ENCODE results near the gene ZBED6. TPM values are rescaled to one million over a fixed set of nuclear protein-coding genes. Genes with fewer than 3 reads are reported as not detected.
"Not testable (repeated sequence)": the region's sequence is repeated elsewhere in the genome, so short reads cannot be mapped to it uniquely, and the experiment has no call there.

Gene ZBED6
- total RNA-seq, 1 donor from 2014 or later = 60.4 TPM

DNA sequence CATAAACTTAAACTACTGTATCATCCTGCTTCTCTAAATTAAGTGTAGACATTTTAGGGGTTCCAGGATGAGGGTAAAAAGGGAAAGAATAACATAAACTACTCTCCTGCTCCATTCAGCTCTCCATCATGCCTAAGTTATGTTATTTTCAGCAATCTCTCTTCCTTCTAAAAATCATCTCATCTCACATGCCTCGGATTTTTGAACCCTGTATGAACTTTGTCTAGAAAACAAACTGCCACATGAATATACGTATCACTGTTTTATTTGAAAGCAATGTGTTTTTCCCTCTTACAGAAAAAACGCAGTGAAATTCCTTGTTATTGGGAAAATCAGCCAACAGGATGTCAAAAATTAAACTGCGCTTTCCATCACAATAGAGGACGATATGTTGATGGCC is 32.6 kb downstream of the ZBED6 start:
- H3K36me3 Mint-ChIP-seq = peaks cover 36% of the 10 kb centered on the region
- no peaks in the 10 kb centered on the region for H3K9me3 Mint-ChIP-seq
- H3K27ac Mint-ChIP-seq = peak overlapping the region; percentile 78
- peaks cover 41% of the 10 kb centered on the region for H3K4me1 Mint-ChIP-seq
- DNase-seq (ENCODE audit: low spot score in 2 of 2, unreplicated experiment in 2 of 2) = no peak
- no peaks in the 10 kb centered on the region for H3K27me3 Mint-ChIP-seq (ENCODE audit: low read depth)
- peak overlapping the region; percentile 0 for H3K4me3 Mint-ChIP-seq
- TF ChIP-seq, protein P1, sequence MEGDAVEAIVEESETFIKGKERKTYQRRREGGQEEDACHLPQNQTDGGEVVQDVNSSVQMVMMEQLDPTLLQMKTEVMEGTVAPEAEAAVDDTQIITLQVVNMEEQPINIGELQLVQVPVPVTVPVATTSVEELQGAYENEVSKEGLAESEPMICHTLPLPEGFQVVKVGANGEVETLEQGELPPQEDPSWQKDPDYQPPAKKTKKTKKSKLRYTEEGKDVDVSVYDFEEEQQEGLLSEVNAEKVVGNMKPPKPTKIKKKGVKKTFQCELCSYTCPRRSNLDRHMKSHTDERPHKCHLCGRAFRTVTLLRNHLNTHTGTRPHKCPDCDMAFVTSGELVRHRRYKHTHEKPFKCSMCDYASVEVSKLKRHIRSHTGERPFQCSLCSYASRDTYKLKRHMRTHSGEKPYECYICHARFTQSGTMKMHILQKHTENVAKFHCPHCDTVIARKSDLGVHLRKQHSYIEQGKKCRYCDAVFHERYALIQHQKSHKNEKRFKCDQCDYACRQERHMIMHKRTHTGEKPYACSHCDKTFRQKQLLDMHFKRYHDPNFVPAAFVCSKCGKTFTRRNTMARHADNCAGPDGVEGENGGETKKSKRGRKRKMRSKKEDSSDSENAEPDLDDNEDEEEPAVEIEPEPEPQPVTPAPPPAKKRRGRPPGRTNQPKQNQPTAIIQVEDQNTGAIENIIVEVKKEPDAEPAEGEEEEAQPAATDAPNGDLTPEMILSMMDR (IDR thresholded peaks at IDR 0.05; ENCODE audit: unreplicated experiment) = no peak

DNA sequence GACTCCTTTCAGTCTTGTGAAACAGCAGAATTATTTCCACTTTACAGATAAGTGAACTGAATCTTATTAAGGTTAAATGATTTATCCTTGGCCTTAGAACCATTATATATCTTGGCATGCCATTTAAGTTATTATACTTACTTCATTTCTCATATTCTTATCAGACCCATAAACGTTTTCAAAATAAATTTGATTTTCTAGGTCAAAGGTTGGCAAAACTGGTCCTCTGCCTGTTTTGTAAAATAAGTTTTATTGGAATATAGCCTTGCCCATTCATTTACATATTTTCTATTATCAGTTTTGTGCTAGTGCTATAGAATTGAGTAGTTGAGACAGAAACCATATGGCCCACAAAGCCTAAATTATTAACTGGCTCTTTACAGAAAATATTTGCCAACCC is 33.1 kb downstream of the ZBED6 start:
- no peaks in the 10 kb centered on the region for H3K27me3 Mint-ChIP-seq (ENCODE audit: low read depth)
- no peak for DNase-seq (ENCODE audit: low spot score in 2 of 2, unreplicated experiment in 2 of 2)
- TF ChIP-seq, protein P1 (IDR thresholded peaks at IDR 0.05; ENCODE audit: unreplicated experiment) = no peak
- peaks cover 37% of the 10 kb centered on the region for H3K36me3 Mint-ChIP-seq
- peak overlapping the region; percentile 78 for H3K27ac Mint-ChIP-seq
- H3K4me1 Mint-ChIP-seq = peaks cover 41% of the 10 kb centered on the region
- H3K4me3 Mint-ChIP-seq = no peak overlapping the region
- H3K9me3 Mint-ChIP-seq = no peaks in the 10 kb centered on the region

DNA sequence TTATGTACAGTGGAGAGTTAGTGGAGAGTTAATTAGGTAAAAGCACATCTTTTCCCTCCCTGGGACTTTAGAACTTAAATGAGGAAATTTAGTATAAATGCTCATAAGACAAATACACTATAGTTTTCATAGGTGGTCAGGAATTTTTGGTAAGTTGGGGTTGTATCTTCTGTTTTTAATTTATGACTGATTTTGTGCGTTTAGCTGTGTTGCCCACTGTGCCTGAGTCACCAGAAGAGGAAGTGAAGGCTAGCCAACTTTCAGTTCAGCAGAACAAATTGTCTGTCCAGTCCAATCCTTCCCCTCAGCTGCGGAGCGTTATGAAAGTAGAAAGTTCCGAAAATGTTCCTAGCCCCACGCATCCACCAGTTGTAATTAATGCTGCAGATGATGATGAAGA is 33.8 kb downstream of the ZBED6 start:
- H3K9me3 Mint-ChIP-seq; DNase-seq (ENCODE audit: low spot score in 2 of 2, unreplicated experiment in 2 of 2); H3K4me3 Mint-ChIP-seq; H3K27me3 Mint-ChIP-seq (ENCODE audit: low read depth): not testable (repeated sequence)
- Mint-ChIP-seq H3K4me1 (peaks cover 39% of the 10 kb centered on the region), H3K36me3 (peaks cover 40% of the 10 kb centered on the region), H3K27ac (peak overlapping the region; percentile 78)

DNA sequence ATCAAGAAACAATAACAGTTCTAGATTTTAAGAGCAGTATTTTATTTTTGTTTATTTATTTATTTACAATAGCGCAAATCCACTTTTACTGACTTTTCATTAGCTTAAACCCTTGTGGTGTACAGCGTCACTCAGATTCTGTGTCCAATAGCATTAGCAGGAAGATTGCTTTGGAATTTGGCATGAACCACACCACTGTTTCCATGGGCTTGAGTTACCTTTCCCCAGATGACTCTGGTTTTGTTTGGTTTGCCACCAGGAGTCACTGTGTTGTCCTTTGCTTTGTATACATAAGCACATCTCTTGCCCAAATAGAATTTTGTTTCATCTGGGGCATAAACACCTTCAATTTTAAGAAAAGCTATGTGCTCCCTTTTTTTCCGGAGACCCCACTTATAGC is 40.1 kb downstream of the ZBED6 start:
- H3K36me3 Mint-ChIP-seq = peaks cover 40% of the 10 kb centered on the region
- no peak overlapping the region for H3K4me3 Mint-ChIP-seq
- H3K27ac Mint-ChIP-seq = peak overlapping the region; percentile 9
- peaks cover 15% of the 10 kb centered on the region for H3K4me1 Mint-ChIP-seq
- no peaks in the 10 kb centered on the region for H3K9me3 Mint-ChIP-seq
- H3K27me3 Mint-ChIP-seq (ENCODE audit: low read depth) = no peaks in the 10 kb centered on the region
- TF ChIP-seq, protein P1 (IDR thresholded peaks at IDR 0.05; ENCODE audit: unreplicated experiment) = no peak
- no peak for DNase-seq (ENCODE audit: low spot score in 2 of 2, unreplicated experiment in 2 of 2)

DNA sequence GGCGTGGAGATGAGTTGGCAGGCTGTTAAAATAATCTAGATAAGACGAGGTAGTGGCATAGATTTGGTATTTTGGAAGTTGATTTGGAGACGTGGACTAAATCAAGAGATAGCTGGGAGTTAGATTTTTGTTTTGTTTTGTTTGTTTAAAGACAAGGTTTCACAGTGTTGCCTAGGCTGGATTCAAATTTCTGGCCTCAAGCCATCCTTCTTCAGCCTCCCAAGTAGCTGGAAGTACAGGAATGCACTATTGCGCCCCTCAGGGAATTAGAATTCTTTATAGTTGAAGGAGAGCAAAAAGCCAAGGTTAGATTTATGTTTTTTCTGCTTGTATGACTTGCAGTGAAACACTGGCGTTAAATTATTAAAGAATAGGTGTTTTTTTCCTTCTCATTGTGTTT is 43.7 kb downstream of the ZBED6 start:
- DNase-seq (ENCODE audit: low spot score in 2 of 2, unreplicated experiment in 2 of 2) = no peak
- H3K27me3 Mint-ChIP-seq (ENCODE audit: low read depth) = no peaks in the 10 kb centered on the region
- TF ChIP-seq, protein P1 (IDR thresholded peaks at IDR 0.05; ENCODE audit: unreplicated experiment) = no peak
- H3K36me3 Mint-ChIP-seq = peaks cover 54% of the 10 kb centered on the region
- peak overlapping the region; percentile 95 for H3K27ac Mint-ChIP-seq
- no peak overlapping the region for H3K4me3 Mint-ChIP-seq
- H3K9me3 Mint-ChIP-seq = no peaks in the 10 kb centered on the region
- peaks cover 15% of the 10 kb centered on the region for H3K4me1 Mint-ChIP-seq

DNA sequence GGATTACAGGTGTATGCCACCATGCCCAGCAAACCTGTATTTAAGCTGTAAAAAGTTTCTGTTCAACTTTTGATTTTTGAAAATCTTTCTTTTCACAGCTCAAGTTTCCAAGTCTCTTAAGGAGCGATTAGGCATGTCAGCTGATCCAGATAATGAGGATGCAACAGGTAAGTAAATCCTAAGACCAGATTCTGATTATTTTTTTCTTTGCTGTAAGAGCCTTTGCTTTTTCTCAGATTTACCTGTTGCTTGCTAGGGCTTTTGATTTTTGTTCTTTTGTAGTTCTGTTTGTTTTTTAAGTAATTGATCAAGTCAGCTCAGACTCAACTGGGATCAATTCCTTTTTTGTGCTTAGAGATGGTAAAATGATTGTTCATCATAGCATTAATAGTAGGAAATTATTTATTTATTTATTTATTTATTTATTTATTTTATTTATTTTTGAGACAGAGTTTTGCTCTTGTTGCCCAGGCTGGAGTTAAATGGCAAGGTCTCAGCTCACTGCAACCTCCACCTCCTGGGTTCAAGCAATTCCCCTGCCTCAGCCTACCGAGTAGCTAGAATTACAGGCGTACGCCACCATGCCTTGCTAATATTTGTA is 44.9 kb downstream of the ZBED6 start:
- peaks cover 15% of the 10 kb centered on the region for H3K4me1 Mint-ChIP-seq
- peaks cover 55% of the 10 kb centered on the region for H3K36me3 Mint-ChIP-seq
- H3K9me3 Mint-ChIP-seq = no peaks in the 10 kb centered on the region
- TF ChIP-seq, protein P1 (IDR thresholded peaks at IDR 0.05; ENCODE audit: unreplicated experiment) = no peak
- H3K4me3 Mint-ChIP-seq = no peak overlapping the region
- peak overlapping the region; percentile 47 for H3K27ac Mint-ChIP-seq
- H3K27me3 Mint-ChIP-seq (ENCODE audit: low read depth) = no peaks in the 10 kb centered on the region
- DNase-seq (ENCODE audit: low spot score in 2 of 2, unreplicated experiment in 2 of 2) = no peak

All from mesothelial cell of epicardium (in vitro differentiated cells).